Panc1 (cell line): ENCODE measurements around the gene SOX18. TPM values are rescaled to one million over a fixed set of nuclear protein-coding genes. Genes with fewer than 3 reads are reported as not detected.

Experiments
- ATAC-seq: fragments of 200-7000 bp; cut with Tn5 transposase; 2 replicates; pipeline ENCODE4 v1.9.1; 2020; ENCODE audit warnings: mild to moderate bottlenecking, moderate library complexity
- BruUV-seq: library from RNA; stranded (reverse); fragments of 400-500 nt; replicated peaks from 2 replicates; lab custom pipeline; 2021; lab: Mats Ljungman, UMichigan
- CTCF ChIA-PET: fragments of 300-600 bp; sonication (Branson Sonifier 250); formaldehyde crosslinking; loops from one replicate; lab custom pipeline; 2022; ENCODE audit warnings: antibody characterized with exemption; lab: Charles Lee
- POLR2A ChIA-PET: fragments of 300-600 bp; sonication (Branson Sonifier 250); formaldehyde crosslinking; loops from one replicate; lab custom pipeline; 2022; ENCODE audit warnings: antibody characterized with exemption; lab: Charles Lee
- DNase-seq: peaks from one replicate; pipeline ENCODE4 v3.0.0-alpha.2; 2010; ENCODE audit warnings: low read depth, low spot score
- H3K27ac ChIP-seq: 2 replicates; pipeline ENCODE4 v1.5.1; 2011; ENCODE audit warnings: mild to moderate bottlenecking, low read length, inconsistent platforms
- H3K27me3 ChIP-seq: fragments of 200-500 bp; sonication (Bioruptor generic); 2 replicates; pipeline ENCODE4 v1.6.0; 2014; ENCODE audit warnings: low read length, inconsistent platforms; ENCODE audit not compliant: control insufficient read depth, insufficient read depth
- H3K36me3 ChIP-seq: fragments of 200-500 bp; sonication (Bioruptor generic); 2 replicates; pipeline ENCODE4 v1.5.1; 2014; ENCODE audit warnings: inconsistent platforms, mild to moderate bottlenecking, low read length, moderate library complexity; ENCODE audit not compliant: control insufficient read depth, insufficient read depth
- H3K4me1 ChIP-seq: 2 replicates; pipeline ENCODE4 v1.5.1; 2011; ENCODE audit warnings: inconsistent platforms, mild to moderate bottlenecking, low read length, moderate library complexity; ENCODE audit not compliant: control insufficient read depth, insufficient read depth
- H3K4me3 ChIP-seq, 2 experiments: 2 replicates each; pipeline ENCODE4 v1.5.1; 2011 to 2012; ENCODE audit warnings: low read depth in 2 of 2, low read length in 2 of 2, mild to moderate bottlenecking in 2 of 2, inconsistent platforms in 1 of 2, moderate library complexity in 1 of 2
- H3K9me3 ChIP-seq: fragments of 200-500 bp; sonication (Bioruptor generic); 2 replicates; pipeline ENCODE4 v1.5.1; 2014; ENCODE audit warnings: low read depth, mild to moderate bottlenecking, inconsistent platforms, low read length, moderate library complexity; ENCODE audit not compliant: control insufficient read depth, insufficient read depth
- CTCF ChIP-seq: fragments of 450-650 bp; IDR thresholded peaks from 2 replicates; pipeline ENCODE4 v1.5.1; 2017; ENCODE audit warnings: mild to moderate bottlenecking
- POLR2AphosphoS5 ChIP-seq: IDR thresholded peaks from 2 replicates; pipeline ENCODE4 v1.6.1; 2012; ENCODE audit warnings: mild to moderate bottlenecking, low read depth, low read length, moderate library complexity
- REST ChIP-seq, 2 experiments: IDR thresholded peaks; 2 replicates each; pipeline ENCODE4 v1.6.1; 2011 to 2012; ENCODE audit warnings: low read depth in 2 of 2, control low read depth in 1 of 2, low read length in 1 of 2, mild to moderate bottlenecking in 1 of 2, moderate library complexity in 1 of 2; ENCODE audit not compliant: insufficient read depth in 1 of 2
- SIN3A ChIP-seq: IDR thresholded peaks from 2 replicates; pipeline ENCODE4 v1.6.1; 2012; ENCODE audit warnings: low read depth, mild to moderate bottlenecking, low read length, moderate library complexity, borderline replicate concordance; ENCODE audit not compliant: insufficient read depth
- TCF7L2 ChIP-seq: IDR thresholded peaks from 2 replicates; pipeline ENCODE4 v1.6.1; 2011; ENCODE audit warnings: mild to moderate bottlenecking, low read depth, low read length, inconsistent platforms
- in situ Hi-C: cut with HindIII; loops from 2 replicates; pipeline ENCODE4 v1.10.0; 2016; ENCODE audit warnings: low sequenced_read_pairs, low pct_unique_long_range_greater_than_20kb
- intact Hi-C: fragments of 100-400 bp; cut with micrococcal nuclease; formaldehyde crosslinking; loops from one replicate; pipeline ENCODE4 v1.10.0; 2022; ENCODE audit not compliant: unreplicated experiment
- total RNA-seq: library from RNA; stranded (reverse); gene quantifications from one replicate; pipeline ENCODE4 v1.2.1, GENCODE V29; 2021; ENCODE audit not compliant: unreplicated experiment

The SOX18 gene
- total RNA-seq, 1 experiment from 2014 or later = 18.7 TPM

GRCh38 chr20:64064145-64064698 lies 14.8 kb upstream of the SOX18 start:
- CTCF ChIA-PET = no interaction called here
- DNase-seq (no peak), ATAC-seq (no peak)
- Histone ChIP-seq H3K9me3 (no peaks in the 10 kb centered on the region), H3K4me3 (peak overlapping the region; percentile 67 to 72), H3K36me3 (no peaks in the 10 kb centered on the region), H3K4me1 (peaks cover 30% of the 10 kb centered on the region), H3K27me3 (no peaks in the 10 kb centered on the region), H3K27ac (peak overlapping the region; percentile 74)
- intact Hi-C loops = no loop called here
- no TSS peak for BruUV-seq
- TF ChIP-seq TCF7L2 (no peak), POLR2AphosphoS5 (no peak), CTCF (no peak), REST (IDR thresholded peaks at IDR 0.05; ENCODE audit: insufficient read depth in 1 of 2, low read depth in 2 of 2, low read length in 1 of 2) (no peak)
- in situ Hi-C loops = no loop called here
- POLR2A ChIA-PET = interaction anchor here (0.6 kb wide), 1 partner anchor 11 kb away, joined by 3 read pairs; no protein-coding TSS in a partner anchor

DNA sequence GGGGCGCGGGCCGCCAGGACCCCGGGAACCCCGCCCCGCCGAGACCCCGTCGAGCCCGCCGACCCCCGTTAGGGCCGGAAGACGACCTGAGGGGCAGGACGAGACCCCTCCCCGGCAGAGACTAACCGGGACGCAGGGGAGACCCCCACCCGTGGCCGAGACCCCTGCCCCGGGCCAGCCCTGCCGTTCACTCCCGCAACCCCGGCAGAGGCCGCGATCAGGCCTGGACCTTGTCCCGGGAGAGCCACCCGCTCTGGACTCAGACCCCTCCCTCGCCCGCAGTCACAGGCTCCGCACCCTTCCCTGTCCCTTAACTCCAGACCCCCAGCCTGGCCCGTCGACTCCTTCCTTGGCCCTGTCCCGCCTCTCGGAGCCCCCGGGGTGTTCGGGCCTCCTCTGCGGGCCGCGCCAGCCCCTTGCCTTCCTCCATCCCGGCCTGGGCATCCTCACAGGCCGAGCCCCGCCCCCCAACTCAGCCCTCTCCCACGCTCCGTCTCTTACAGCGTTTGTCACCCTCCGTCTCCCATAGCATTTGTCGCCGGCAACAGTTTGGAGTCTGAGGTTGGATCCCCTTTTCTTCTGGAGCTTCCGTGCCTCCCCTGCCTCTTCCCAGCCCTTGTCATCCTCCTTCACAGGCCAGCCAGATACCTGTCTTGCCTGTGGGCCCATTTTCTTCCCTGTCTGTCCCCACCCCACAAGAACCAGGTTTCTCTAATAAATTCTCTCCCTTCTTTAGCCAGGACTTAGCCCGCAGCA lies 14.1 kb upstream of the SOX18 start:
- ChIA-PET POLR2A (interaction anchor here (0.6 kb wide), 1 partner anchor 143 kb away, joined by 5 read pairs; no protein-coding TSS in a partner anchor), CTCF (interaction anchor here (1.0 kb wide), 2 partner anchors 20 to 25 kb away, joined by 3 to 4 read pairs; no protein-coding TSS in a partner anchor)
- Histone ChIP-seq H3K4me1 (peaks cover 30% of the 10 kb centered on the region), H3K27me3 (no peaks in the 10 kb centered on the region), H3K4me3 (peak overlapping the region; percentile 67 to 72), H3K36me3 (no peaks in the 10 kb centered on the region), H3K9me3 (no peaks in the 10 kb centered on the region), H3K27ac (peak overlapping the region; percentile 74)
- DNase-seq (no peak), ATAC-seq (peak; percentile 15; the same call in 1 of the 2 replicates)
- intact Hi-C loops = no loop called here
- BruUV-seq = TSS peak; percentile 86
- in situ Hi-C loops = no loop called here
- TF ChIP-seq CTCF (no peak), POLR2AphosphoS5 (no peak; the same call in 1 of the 2 replicates), REST (IDR thresholded peaks at IDR 0.05; ENCODE audit: insufficient read depth in 1 of 2, low read depth in 2 of 2, low read length in 1 of 2) (no peak), TCF7L2 (no peak), SIN3A (no peak)
